Epithelial cell of proximal tubule (primary cell): Measurements from ENCODE around the gene ATG7. TPM values are rescaled to one million over a fixed set of nuclear protein-coding genes. Genes with fewer than 3 reads are reported as not detected.

Experiments used
- DNase-seq: peaks from one replicate; pipeline ENCODE4 v3.0.0-alpha.2; 2011; ENCODE audit warnings: low read depth
- H3K4me3 ChIP-seq: 2 replicates; pipeline ENCODE4 v1.5.1; 2011; ENCODE audit warnings: low read depth, mild to moderate bottlenecking, low read length
- CTCF ChIP-seq: conservative IDR thresholded peaks from 2 replicates; pipeline ENCODE4 v1.5.1; 2012; ENCODE audit warnings: low read depth, mild to moderate bottlenecking, low read length
- total RNA-seq: library from RNA; depleted of rRNA; stranded (reverse); fragments of >200 nt; gene quantifications from 2 replicates; pipeline ENCODE4 v1.2.3, GENCODE V29; 2015

The ATG7 gene
- total RNA-seq, 1 donor from 2014 or later = 68.5 TPM

GRCh38 chr3:11235385-11235784, 36.8 kb upstream of the ATG7 start:
- no peak overlapping the region for H3K4me3 ChIP-seq
- no peak for DNase-seq
- TF ChIP-seq CTCF = no peak

- peak; percentile 87 for TF ChIP-seq CTCF
- no peak for DNase-seq
- H3K4me3 ChIP-seq = no peak overlapping the region
Measured at GRCh38 chr3:11236588-11237461, 35.4 kb upstream of the ATG7 start.

- no peak for TF ChIP-seq CTCF
- DNase-seq = no peak
- H3K4me3 ChIP-seq = no peak overlapping the region
Measured at GRCh38 chr3:11238060-11238459, 34.1 kb upstream of the ATG7 start.

- no peak overlapping the region for H3K4me3 ChIP-seq
- no peak for DNase-seq
- TF ChIP-seq CTCF = no peak
Measured at GRCh38 chr3:11238880-11239279, 33.3 kb upstream of the ATG7 start.

- no peak overlapping the region for H3K4me3 ChIP-seq
- TF ChIP-seq CTCF = no peak
- no peak for DNase-seq
Measured at GRCh38 chr3:11239796-11240195, 32.4 kb upstream of the ATG7 start.

GRCh38 chr3:11240496-11240895, 31.7 kb upstream of the ATG7 start:
- no peak for DNase-seq
- no peak overlapping the region for H3K4me3 ChIP-seq
- no peak for TF ChIP-seq CTCF
